Measurements from ENCODE around the gene OSBP2.
"Not testable (repeated sequence)": the region's sequence is repeated elsewhere in the genome, so short reads cannot be mapped to it uniquely, and the experiment has no call there.

OSBP2 gene

GRCh38 chr22:30720263-30720837 is 25.7 kb downstream of the OSBP2 start:
- no peak for DNase-seq

DNA sequence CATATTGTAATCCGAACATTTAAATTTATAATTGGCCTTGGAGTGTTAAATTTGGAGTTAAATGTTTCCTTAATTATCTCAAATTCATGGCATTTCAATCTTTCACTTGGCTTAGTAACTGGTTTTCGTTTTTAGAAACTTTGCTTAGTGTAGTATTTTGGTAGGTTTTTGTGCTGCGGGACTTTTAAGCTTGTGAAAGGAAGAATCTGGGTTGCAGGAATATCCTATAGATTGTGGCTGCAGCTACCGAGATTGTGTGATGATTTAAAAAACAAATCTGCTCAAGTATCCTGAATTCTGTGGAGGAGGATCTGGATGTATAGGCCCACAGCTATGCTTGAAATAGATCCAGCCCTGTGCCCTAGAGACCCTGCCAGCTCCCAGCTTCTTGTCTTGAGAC is 27.1 kb downstream of the OSBP2 start:
- no peak for DNase-seq

DNA sequence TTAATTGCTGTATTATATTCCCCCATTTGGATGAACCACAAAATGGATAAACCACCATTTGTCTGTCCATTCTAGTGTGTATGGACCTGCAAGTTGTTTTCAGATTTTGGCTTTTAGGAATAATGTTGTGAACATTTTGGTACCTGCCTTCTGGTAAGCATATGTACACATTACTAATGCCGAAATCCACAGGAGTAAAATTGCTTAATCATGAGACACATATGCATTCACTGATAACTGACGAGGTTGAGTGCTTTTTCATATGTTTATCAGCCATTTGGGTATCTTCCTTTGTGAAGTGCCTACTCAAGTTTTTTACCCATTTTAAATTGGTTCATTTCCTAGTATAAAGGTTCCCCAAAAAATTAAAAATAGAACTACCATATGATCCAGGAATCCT is 34.2 kb downstream of the OSBP2 start:
- no peak for DNase-seq

DNA sequence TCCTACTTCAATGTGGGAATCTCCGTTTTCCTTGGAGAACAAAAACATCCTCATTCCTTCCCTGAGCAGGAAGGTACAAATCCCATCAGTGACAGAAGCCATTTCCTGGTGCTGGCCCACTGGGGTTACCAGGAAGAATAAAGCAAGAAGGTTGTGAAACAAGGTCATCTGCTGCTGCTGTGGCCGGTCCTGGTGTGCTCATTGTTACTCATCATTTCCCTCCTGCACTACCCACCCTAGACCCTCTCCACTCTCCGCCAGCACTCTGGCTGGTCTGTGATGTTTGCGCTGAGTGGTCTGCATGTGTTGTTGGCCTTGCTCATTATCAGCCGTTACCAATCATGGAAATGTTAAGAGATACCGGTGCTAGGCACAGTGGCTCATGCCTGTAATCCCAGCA is 37.0 kb downstream of the OSBP2 start:
- DNase-seq, result no peak

DNA sequence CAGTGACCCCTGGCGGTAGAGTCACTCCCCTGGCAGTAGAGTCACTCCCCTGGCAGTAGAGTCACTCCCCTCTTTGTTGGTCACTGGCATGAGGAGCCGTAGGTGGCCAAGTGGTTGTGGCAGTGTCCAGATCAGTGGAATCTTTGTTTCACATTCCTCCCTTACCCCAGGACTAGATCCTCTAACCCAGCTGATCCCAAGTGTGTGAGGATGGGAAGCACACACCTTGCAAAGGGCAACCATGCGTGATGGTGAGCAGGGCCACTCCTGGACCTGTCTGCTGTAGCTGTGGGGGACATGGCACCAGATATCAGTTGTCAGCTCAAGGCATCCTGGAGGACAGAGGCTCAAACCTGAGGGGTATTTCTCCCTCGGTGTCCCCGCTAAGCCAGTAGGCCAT is 37.8 kb downstream of the OSBP2 start:
- no peak for DNase-seq

- no peak for DNase-seq
Measured at GRCh38 chr22:30733181-30733631, 38.5 kb downstream of the OSBP2 start.

- DNase-seq, result not testable (repeated sequence)
Measured at GRCh38 chr22:30740007-30740406, 45.3 kb downstream of the OSBP2 start.

GRCh38 chr22:30740511-30740910 is 45.8 kb downstream of the OSBP2 start:
- not testable (repeated sequence) for DNase-seq

DNA sequence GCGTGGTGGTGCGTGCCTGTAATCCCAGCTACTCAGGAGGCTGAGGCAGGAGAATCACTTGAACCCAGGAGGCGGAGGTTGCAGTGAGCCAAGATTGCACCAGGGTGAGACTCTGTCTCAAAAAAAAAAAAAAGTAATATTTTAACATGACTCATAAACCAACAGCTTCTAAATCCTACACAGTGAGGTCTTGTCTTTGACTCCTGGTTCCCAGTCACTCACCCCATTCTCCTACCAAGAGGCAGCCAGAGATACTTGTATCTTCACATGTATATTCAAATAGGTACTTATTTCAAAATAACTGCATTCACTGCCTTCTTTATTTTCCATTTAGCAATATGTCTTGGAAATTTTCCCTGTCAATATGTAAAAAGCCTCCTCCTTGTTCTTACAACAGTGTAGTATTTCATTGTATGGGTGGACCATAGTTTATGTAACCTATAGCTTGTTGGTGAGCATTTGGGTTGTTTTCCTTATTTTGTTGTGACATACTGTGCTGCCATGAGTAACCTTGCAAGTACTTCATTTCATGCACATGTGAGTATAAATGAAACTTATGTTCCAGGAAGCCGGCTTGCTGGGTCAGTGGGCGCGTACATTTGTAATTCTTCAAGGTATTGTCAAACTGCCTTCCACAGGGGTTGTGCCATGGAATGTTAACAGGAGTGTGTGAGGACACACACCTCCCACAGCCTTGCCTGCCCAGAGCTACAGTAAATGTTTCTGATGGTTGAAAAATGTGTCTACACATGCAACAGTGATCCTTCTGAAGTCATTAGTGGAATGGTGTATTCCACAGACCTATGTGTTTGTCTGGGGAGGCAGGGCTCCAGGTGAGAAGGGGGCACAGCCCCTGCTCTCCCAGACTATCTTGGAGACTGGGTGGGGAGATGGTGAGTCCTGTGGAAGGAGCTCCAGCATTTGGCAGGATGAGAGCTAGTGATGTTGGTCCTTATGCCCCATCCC is 47.9 kb downstream of the OSBP2 start:
- DNase-seq, result no peak

DNA sequence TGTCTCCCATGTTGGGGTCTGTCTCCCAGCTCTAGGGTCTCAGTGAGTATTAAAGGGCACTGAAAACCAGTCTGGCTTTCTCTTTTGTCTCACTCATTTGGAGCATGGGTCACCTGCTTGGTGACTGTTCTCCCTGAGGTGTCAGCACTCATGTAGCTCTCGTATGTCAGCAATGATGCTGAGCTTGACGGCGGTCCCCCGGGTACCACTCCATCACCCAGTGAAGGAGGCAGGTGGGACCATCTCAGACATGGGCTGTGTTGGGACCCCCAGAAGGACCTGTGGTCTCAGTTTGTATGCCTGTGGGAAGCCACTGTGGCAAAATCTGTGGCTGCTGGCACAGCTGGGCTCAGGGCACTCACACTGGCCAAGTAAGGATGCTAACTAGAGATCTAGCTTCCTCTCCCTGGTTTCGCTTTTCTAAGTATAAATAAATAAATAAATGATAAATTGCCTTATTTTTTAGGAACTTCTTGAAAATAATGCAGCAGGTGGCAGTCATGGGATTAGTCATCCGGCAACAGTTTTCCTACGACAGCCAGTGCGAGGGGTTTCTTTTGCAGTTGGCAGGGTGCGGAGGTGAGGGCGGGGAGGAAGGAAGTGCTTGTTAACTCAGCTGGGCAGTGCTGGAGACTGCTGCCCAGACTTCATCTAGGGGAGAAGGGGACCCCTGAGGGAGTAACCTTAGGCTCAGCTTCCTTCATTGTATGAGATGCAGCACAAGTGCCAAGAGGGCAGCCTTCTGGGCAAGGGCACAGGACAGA is 48.8 kb downstream of the OSBP2 start:
- no peak for DNase-seq

GRCh38 chr22:30744224-30744623 is 49.5 kb downstream of the OSBP2 start:
- no peak for DNase-seq

DNA sequence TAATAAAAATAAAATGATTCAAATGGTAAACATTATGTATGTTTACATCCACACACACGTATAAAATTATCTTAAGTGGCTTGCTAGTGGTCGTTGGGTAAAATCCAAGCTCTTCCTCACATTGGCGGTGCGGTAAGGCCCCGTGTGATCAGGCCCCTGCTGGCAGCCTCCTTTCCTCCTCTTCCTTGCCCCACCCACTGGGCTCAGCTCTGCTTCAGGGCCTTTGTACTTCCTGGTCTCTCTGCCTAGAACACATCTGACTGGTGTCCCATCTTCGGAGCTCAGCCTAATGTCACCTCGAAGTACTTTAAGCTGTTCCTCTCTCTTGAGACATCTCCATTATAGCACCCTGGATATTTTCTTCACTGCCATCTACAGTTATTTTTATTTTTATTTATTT is 52.8 kb downstream of the OSBP2 start:
- no peak for DNase-seq

DNA sequence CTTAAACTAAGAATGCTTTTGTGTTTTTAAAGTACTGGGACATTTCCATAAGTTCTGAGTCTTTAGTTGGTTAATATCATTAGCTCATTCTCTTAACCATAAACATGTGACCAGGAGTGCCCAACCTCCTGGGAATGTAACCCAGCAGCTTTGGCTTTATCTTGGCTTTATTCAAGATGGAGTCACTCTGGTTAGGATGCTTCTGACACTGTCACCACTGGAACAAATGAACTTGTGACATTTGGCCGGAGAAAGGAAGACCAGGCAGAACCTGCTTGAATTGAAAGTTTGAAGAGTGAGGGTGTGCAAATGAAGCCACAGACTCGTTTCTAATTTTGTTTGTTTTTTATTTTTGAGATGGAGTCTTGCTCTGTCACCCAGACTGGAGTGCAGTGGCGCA is 54.6 kb downstream of the OSBP2 start:
- DNase-seq, result no peak

DNA sequence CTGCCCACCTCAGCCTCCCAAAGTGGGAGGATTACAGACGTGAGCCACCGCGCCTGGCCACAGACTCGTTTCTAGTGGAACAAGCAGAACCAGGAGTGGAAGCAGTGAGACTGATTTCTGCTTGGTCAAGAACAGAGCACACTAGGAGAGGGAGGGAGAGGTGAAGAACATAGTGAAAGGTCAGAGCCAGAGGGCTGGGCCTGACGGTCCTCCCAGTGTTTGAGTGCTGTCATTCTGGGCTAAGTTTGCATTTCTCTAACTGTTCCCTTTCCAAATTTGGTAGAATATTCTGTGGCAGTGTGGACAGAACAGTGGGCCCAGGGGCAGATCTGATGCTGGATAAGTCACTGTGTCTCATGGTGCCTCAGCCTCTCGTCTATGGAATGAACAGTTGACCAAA is 55.2 kb downstream of the OSBP2 start:
- no peak for DNase-seq

DNA sequence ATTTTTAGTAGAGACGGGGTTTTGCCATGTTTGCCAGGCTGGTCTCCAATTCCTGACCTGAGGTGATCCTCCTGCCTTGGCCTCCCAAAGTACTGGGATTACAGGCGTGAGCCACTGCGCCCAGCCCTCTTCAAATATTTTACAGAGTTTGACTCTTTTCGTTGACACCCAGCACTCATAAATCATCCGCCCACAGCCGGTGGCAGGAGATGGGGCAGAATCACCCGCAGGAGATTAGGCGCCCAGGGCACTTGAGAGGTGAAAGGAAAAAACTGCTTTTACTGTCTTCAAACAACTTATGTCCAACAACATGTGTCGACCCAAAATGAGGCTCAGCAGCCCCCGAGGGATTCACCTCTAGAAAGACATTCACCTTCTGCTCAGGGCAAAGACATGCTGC is 56.9 kb downstream of the OSBP2 start:
- DNase-seq, result no peak

DNA sequence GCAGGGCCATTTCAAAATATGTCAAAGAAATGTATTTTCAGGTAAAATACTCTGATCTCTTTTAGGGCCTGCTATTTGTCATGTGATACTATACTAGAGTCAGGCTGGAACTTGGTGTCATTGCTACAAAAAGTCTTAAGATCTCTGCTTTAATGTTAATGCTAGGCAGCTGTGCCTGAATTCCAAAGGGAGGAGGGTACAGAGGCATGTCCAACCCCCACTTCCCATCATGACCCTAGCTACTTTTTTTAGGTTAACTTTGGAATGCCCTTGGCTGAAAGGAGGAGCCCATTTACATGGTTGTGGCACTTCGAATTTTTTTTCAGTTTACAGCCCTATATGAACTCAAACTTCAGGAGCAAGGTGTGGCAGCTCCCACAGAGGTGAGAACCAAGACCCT is 58.1 kb downstream of the OSBP2 start:
- no peak for DNase-seq

DNA sequence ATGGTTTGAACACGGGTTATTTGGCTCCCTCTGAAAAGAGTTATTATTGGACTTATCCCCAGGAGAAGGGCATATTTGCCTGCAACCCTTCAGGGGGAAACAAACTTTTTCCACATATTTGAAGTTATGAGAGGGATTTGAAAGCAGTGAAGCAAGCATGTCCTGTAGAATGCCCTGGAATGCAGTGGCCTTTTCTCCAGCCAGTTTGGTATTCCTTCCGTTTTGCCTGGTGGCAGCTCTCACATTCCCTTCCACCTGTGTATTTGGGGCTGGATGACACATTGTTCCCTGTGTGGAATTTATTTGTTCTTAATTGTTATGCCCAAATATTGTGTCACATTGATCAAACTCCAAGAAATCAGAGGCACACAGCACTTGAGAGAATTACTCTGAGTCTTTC is 59.0 kb downstream of the OSBP2 start:
- no peak for DNase-seq

DNA sequence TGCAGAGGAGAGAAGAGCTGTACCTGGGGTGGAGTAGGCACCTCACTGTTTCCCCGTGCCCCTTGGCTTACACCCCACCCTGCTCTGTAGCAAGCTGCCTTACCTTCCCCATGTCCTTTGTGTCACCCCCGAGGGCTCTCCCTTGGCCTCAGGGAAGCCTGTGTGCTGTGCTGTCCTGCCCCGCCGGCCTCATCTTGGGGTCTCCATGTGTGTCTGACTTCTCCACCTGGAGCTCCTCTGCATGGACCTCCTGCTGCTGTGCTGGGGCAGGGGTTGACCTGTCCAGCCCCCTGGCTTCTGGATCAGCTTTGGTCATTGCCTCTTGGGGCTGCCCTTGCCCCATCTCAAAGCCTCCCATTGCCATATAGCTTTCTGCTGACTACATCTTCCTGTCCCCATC is 59.8 kb downstream of the OSBP2 start:
- no peak for DNase-seq

DNA sequence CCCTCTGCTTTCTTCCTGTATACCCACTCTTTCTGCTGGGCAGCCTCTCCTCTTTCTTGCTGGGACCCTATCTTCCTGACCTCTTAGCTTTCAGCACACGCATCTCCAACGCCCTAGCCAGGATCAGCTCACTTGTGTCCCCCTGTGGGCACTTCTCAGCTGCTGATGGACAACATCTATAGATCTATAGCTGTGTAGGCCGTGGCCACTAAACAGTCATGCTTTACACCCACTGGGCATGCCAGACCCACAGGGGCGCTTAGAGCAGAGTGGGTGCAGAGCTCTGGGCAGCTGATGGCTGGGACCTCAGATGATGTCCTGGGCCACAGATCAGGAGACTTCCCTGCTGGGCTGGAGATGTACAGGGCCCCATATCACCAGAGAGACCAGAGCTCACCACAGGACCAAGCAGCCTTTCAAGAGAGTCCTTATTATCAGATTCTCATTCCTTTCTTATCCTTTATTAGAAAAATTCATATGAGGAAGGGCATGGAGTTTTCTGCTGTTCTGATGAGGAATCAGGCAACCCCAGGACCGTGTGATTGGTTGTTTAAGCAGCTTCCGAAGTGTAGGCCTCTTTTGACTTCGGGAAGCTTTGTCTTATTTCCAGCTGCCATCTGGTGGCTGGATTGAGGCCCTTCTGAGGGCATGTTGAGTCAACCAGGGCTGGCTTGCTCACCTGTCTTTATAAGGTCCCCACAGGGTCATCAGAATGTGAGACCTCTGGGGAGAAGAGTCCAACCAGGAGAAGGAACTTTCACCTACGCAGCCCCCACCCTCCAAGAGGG is 60.5 kb downstream of the OSBP2 start:
- DNase-seq, result peak in 2 of 4 experiments; percentile 13 to 20

DNA sequence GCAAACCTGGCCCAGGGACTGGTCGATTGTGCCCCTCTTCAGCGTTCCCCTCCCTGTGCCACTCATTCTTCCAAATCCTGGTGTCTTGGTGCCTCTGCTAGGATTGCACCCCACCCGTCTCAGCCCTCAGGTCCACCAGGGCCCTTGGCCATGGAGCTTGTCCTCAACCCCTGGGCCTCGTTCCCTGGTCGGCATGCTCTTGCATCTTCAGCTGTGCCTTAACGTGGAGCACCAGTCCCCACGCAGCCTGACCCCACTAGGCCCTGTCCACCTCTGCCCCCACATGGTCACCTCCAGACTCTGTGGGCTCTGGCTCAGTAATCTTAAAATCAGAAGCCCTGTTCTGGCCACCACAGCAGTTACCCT is 61.1 kb downstream of the OSBP2 start:
- DNase-seq, result no peak

DNA sequence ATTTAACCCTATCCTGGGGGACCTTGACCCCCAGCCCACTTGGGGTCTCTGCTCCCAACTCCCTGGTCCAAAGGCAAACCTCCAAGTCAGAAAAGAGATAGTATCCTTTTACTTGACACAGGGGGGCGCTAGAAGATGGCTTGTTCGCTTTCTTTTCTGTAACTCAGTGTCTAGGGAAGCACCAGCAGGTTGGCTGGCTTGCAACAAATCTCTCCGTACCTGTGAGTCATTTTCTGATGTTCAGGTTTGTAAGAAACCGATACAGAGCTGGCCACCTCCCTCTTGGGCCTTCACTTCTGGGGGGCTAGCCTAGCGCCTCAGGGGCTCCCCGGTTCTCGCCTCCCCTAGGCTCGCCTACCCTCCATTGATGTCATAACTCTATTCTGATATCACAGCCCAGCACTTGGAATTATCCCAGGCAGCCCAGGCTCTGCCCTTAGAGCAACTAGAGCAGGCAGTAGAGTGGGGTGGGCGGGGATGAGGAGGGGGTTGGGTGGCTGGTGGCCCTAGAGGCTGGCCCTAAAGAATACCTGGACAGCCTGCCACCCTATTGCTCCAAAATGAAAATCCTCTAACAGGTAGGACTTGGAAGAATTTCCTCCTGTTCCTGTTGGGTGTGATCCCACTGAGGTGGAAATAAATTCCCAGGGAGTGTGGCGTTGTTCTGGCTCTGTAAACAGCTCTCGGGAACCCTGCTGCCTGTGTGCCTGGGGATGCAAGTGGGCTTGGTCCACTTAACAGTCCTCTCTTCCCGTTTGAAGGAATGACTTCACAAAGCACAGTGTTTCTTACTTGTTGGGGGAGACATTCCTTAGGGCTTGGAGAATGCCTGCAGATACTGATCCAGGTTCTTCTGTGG is 69.4 kb downstream of the OSBP2 start:
- peak in 2 of 4 experiments; percentile 10 for DNase-seq

DNA sequence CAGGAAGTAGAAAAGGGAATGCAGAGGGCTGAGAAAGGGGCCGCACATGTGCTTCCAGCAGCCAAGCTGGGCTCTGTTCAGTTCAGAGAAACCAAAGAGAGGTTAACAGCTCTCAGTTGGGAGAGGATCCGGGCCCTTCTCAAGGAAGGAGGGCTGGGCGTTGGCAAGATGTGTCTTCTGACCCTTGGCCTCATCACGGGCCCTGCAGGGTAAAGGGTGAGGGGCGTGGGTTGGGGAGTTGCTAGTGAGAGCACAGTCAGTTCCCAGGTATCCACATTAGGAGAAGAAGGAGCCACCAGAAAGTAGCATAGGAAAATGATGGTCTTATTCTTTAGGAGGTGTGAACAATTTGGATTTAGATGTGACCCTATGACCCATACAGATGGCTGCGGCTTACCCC is 73.0 kb downstream of the OSBP2 start:
- no peak for DNase-seq
